Chondrocyte (in vitro differentiated cells): Measurements from ENCODE around the gene RIMS1. TPM values are rescaled to one million over a fixed set of nuclear protein-coding genes. Genes with fewer than 3 reads are reported as not detected.

Experiments
- DNase-seq: peaks from one replicate; pipeline ENCODE4 v3.0.0; 2021; ENCODE audit warnings: mixed read lengths, low spot score
- H3K27ac Mint-ChIP-seq: one replicate; pipeline ENCODE4 v1.8.0; 2021; ENCODE audit warnings: mild to moderate bottlenecking, moderate library complexity, mixed read lengths; ENCODE audit not compliant: unreplicated experiment
- H3K27me3 Mint-ChIP-seq: 2 replicates; pipeline ENCODE4 v1.8.0; 2021; ENCODE audit warnings: low read depth, mixed read lengths
- H3K36me3 Mint-ChIP-seq: 2 replicates; pipeline ENCODE4 v1.8.0; 2021; ENCODE audit warnings: low read depth, mixed read lengths
- H3K4me1 Mint-ChIP-seq: 2 replicates; pipeline ENCODE4 v1.8.0; 2021; ENCODE audit warnings: low read depth, mild to moderate bottlenecking, mixed read lengths
- H3K4me3 Mint-ChIP-seq: one replicate; pipeline ENCODE4 v1.8.0; 2021; ENCODE audit warnings: mild to moderate bottlenecking, moderate library complexity, mixed read lengths; ENCODE audit not compliant: unreplicated experiment
- H3K9me3 Mint-ChIP-seq: 2 replicates; pipeline ENCODE4 v1.8.0; 2021; ENCODE audit warnings: low read depth, mixed read lengths
- CTCF ChIP-seq: fragments of 200-600 bp; sonication (generic); IDR thresholded peaks from 2 replicates; pipeline ENCODE4 v1.5.0; 2021; ENCODE audit warnings: antibody characterized with exemption, mild to moderate bottlenecking, moderate library complexity
- total RNA-seq: library from RNA; stranded (reverse); gene quantifications from 3 replicates; pipeline ENCODE4 v1.2.1, GENCODE V29; 2021

RIMS1 gene
- total RNA-seq, 1 donor from 2014 or later, result 6.6 TPM

DNA sequence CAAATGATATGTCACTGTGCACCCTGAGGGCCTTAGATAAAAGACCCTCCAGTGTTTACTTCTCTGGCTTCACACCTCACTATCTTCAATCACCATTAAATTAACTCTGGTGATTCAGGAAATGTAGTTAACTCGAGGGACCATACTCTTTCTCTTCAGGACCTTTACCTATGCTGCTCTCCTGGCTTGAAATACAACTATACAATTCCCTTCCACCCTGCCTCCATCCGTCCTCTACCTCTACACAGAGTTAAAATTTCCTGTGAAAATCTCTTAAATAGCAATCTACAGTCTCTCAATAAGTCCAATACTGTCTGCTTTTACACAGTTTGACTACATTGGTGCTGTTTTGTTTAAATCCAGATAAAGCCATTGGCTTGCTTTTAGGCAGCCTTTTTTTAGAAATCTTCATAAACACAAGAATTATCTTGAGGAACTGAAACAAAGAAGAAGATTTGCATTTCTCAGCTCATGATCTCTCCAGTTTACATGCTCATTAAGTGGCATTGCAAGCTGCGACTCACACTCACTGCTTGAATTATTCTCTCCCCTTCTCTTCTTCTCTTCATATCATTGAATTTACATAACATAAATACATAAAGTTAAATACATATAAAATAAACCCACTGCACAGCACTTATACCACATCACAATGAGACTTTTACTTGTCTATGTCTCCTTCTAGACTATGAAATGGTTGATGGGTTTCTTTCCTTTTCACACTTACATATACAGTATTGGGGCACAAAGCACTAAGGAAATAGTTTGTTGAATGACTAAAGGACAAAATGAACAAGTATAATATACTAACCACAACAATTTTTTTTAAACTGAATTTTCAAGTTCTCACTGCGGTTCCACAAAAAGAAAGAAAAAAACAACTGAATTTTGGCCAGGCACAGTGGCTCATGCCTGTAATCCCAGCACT is 496.5 kb downstream of the RIMS1 start:
- H3K4me3 Mint-ChIP-seq, result no peak overlapping the region
- no peak overlapping the region for H3K27ac Mint-ChIP-seq
- TF ChIP-seq CTCF, result no peak
- peaks cover 4% of the 10 kb centered on the region for H3K9me3 Mint-ChIP-seq
- no peaks in the 10 kb centered on the region for H3K4me1 Mint-ChIP-seq
- peaks cover 2% of the 10 kb centered on the region for H3K36me3 Mint-ChIP-seq
- H3K27me3 Mint-ChIP-seq, result peaks cover 1% of the 10 kb centered on the region
- no peak for DNase-seq

GRCh38 chr6:72386324-72386723 is 500.0 kb downstream of the RIMS1 start:
- TF ChIP-seq CTCF, result no peak

GRCh38 chr6:72389698-72390097 is 503.3 kb downstream of the RIMS1 start:
- Mint-ChIP-seq H3K27ac (no peak overlapping the region), H3K4me3 (no peak overlapping the region), H3K4me1 (no peaks in the 10 kb centered on the region), H3K36me3 (peaks cover 1% of the 10 kb centered on the region), H3K27me3 (no peaks in the 10 kb centered on the region), H3K9me3 (peaks cover 4% of the 10 kb centered on the region)
- no peak for TF ChIP-seq CTCF
- DNase-seq, result no peak

More at GRCh38 chr6:72386324-72386723, 500.0 kb downstream of the RIMS1 start:
- Mint-ChIP-seq H3K27me3 (peaks cover 1% of the 10 kb centered on the region), H3K4me3 (no peak overlapping the region), H3K36me3 (peaks cover 2% of the 10 kb centered on the region), H3K9me3 (peaks cover 4% of the 10 kb centered on the region), H3K27ac (no peak overlapping the region), H3K4me1 (no peaks in the 10 kb centered on the region)
- DNase-seq, result no peak

GRCh38 chr6:72390548-72390947 is 504.2 kb downstream of the RIMS1 start:
- H3K4me1 Mint-ChIP-seq, result no peaks in the 10 kb centered on the region
- no peak for TF ChIP-seq CTCF
- peaks cover 1% of the 10 kb centered on the region for H3K36me3 Mint-ChIP-seq
- no peaks in the 10 kb centered on the region for H3K27me3 Mint-ChIP-seq
- H3K4me3 Mint-ChIP-seq, result no peak overlapping the region
- H3K9me3 Mint-ChIP-seq, result peaks cover 4% of the 10 kb centered on the region
- DNase-seq, result no peak
- no peak overlapping the region for H3K27ac Mint-ChIP-seq

DNA sequence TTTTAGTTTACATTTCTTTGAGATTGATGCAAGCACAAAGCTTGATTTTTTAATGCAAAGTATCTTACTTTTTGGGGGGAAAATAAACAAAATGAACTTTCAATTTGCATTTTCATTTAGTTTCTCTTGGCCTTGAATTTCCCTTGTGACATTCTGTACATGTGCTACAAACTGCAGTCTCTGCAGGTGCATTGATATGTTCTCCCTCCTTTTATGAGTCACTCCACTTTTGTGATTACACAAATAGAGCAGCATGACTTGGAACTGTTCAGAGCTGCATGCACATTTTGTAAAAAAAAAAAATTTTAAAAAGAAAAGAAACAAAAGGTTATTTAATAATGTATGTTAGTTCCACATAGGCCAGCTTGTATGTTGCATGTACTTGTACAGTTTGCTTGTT is 515.5 kb downstream of the RIMS1 start:
- peaks cover 3% of the 10 kb centered on the region for H3K36me3 Mint-ChIP-seq
- no peak for TF ChIP-seq CTCF
- H3K4me3 Mint-ChIP-seq, result no peak overlapping the region
- DNase-seq, result no peak
- H3K27ac Mint-ChIP-seq, result no peak overlapping the region
- no peaks in the 10 kb centered on the region for H3K27me3 Mint-ChIP-seq
- no peaks in the 10 kb centered on the region for H3K4me1 Mint-ChIP-seq
- no peaks in the 10 kb centered on the region for H3K9me3 Mint-ChIP-seq
